Activated T-cell treated with anti-CD3 and anti-CD28 coated beads, Interleukin-2, amount 50 U/mL, for 24 hours (primary cell): ENCODE results near the gene DNAJB1.
A peak's percentile ranks its signal among the peaks of the same experiment; 100 is the strongest.
"Not testable (repeated sequence)": the region's sequence is repeated elsewhere in the genome, so short reads cannot be mapped to it uniquely, and the experiment has no call there.

Source experiments
- DNase-seq: peaks from one replicate; pipeline ENCODE4 v3.0.0-alpha.2; 2020
- H3K27ac Mint-ChIP-seq: 2 replicates; pipeline ENCODE4 v1.8.0; 2020; ENCODE audit warnings: mild to moderate bottlenecking, mixed read lengths
- H3K27me3 Mint-ChIP-seq: 2 replicates; pipeline ENCODE4 v1.8.0; 2020; ENCODE audit warnings: mixed read lengths
- H3K36me3 Mint-ChIP-seq: 2 replicates; pipeline ENCODE4 v1.8.0; 2020; ENCODE audit warnings: low read depth, mixed read lengths
- H3K4me1 Mint-ChIP-seq: 2 replicates; pipeline ENCODE4 v1.8.0; 2020; ENCODE audit warnings: low read depth, mixed read lengths
- H3K4me3 Mint-ChIP-seq: 2 replicates; pipeline ENCODE4 v1.8.0; 2020; ENCODE audit warnings: mild to moderate bottlenecking, moderate library complexity, mixed read lengths
- H3K9me3 Mint-ChIP-seq: 2 replicates; pipeline ENCODE4 v1.8.0; 2020; ENCODE audit warnings: mixed read lengths

The DNAJB1 gene

GRCh38 chr19:14517840-14518505, at the start of gene DNAJB1:
TSS of gene DNAJB1 (minus strand) at chr19:14518397. CDS start at chr19:14518349, 48 bp downstream.
- Mint-ChIP-seq H3K4me1 (peaks cover 66% of the 10 kb centered on the region), H3K4me3 (peak within 1 kb of the TSS; percentile 88), H3K36me3 (peaks cover 48% of the 10 kb centered on the region), H3K9me3 (no peaks in the 10 kb centered on the region), H3K27ac (peak within 1 kb of the TSS; percentile 99), H3K27me3 (no peaks in the 10 kb centered on the region)
- DNase-seq = no peak

DNA sequence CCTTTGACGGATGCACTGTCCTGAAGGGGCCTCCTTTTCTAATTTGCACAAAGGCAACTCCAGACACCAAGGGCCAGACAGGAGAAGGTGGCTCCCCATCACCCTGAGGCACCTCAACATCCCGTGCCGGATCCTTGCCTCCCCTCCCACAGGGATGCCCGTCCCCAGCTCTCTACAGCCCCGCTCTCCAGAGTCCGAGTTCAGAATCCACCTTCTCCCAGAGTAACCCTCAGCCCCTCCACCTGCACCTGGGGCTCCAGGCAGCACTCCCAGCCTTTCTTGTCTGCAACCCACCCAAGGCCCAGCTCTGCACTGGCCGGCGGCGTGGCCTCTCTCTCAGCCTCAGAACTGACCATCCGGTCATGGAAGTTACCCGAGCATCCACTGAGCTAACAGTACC, 48.9 kb upstream of the DNAJB1 start:
- peak overlapping the region; percentile 67 for H3K27ac Mint-ChIP-seq
- H3K36me3 Mint-ChIP-seq = peaks cover 65% of the 10 kb centered on the region
- no peaks in the 10 kb centered on the region for H3K9me3 Mint-ChIP-seq
- no peaks in the 10 kb centered on the region for H3K27me3 Mint-ChIP-seq
- H3K4me3 Mint-ChIP-seq = no peak overlapping the region
- peaks cover 43% of the 10 kb centered on the region for H3K4me1 Mint-ChIP-seq
- no peak for DNase-seq

GRCh38 chr19:14566712-14567077, 48.5 kb upstream of the DNAJB1 start:
- no peak for DNase-seq
- peaks cover 64% of the 10 kb centered on the region for H3K36me3 Mint-ChIP-seq
- H3K27me3 Mint-ChIP-seq = no peaks in the 10 kb centered on the region
- H3K4me1 Mint-ChIP-seq = peaks cover 44% of the 10 kb centered on the region
- no peaks in the 10 kb centered on the region for H3K9me3 Mint-ChIP-seq
- H3K27ac Mint-ChIP-seq = no peak overlapping the region
- no peak overlapping the region for H3K4me3 Mint-ChIP-seq

DNA sequence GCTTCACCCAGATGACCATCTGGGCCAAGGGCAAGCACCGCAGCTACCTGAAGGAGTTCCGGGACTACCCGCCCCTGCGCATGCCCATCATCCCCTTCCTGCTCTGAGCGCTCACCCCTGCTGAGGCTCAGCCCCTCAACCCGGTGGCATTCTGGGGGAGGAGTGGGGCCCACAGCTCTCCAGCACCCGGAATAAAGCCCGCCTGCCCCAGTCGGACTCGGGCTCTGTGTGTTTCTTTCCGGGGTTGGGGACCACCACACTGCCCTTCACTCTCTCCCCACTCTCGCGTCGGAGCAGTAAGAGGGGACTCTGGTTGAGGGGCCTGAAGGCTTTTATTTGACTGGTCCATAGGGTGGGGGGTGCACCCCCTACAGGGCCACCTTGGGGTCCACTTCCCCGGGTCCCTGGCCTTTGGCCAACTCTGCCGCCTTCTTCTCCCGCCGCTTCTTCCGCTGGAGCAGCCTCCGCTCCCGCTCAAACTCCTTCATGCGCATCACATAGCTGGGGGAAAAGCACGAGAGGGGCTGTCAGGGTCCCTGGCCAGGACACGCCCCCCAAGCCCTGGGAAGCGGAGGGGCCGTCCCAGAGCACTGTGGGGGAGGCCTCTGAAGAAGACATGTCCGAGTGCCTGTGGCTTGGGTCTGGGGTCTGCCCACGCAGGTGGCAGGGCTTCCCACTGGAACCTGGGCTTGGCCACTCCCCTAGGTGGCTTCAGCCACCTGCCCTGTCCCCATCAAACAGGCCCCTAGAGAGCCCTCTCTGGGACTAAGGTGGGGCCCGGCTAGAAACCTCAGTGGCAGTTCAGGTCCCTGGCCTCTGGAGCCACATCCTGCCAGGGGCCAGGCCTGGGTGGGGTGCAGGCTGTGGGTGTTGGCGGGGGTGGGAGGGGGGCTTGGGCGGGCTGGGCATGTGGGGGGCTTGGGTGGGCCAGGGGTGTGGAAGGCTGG, 47.8 kb upstream of the DNAJB1 start:
- H3K36me3 Mint-ChIP-seq = peaks cover 59% of the 10 kb centered on the region
- no peak overlapping the region for H3K27ac Mint-ChIP-seq
- no peaks in the 10 kb centered on the region for H3K27me3 Mint-ChIP-seq
- H3K9me3 Mint-ChIP-seq = no peaks in the 10 kb centered on the region
- peaks cover 45% of the 10 kb centered on the region for H3K4me1 Mint-ChIP-seq
- DNase-seq = no peak
- no peak overlapping the region for H3K4me3 Mint-ChIP-seq

- no peak for DNase-seq
- H3K36me3 Mint-ChIP-seq = peaks cover 55% of the 10 kb centered on the region
- no peaks in the 10 kb centered on the region for H3K9me3 Mint-ChIP-seq
- no peaks in the 10 kb centered on the region for H3K27me3 Mint-ChIP-seq
- H3K4me3 Mint-ChIP-seq = no peak overlapping the region
- peaks cover 42% of the 10 kb centered on the region for H3K4me1 Mint-ChIP-seq
- peak overlapping the region; percentile 14 for H3K27ac Mint-ChIP-seq
Observed at GRCh38 chr19:14565298-14565679, 47.1 kb upstream of the DNAJB1 start.

GRCh38 chr19:14564652-14565297, 46.6 kb upstream of the DNAJB1 start:
- not testable (repeated sequence) for H3K4me3 Mint-ChIP-seq, H3K27me3 Mint-ChIP-seq, DNase-seq, H3K9me3 Mint-ChIP-seq
- Mint-ChIP-seq H3K4me1 (peaks cover 42% of the 10 kb centered on the region), H3K27ac (peak overlapping the region; percentile 14), H3K36me3 (peaks cover 54% of the 10 kb centered on the region)

DNA sequence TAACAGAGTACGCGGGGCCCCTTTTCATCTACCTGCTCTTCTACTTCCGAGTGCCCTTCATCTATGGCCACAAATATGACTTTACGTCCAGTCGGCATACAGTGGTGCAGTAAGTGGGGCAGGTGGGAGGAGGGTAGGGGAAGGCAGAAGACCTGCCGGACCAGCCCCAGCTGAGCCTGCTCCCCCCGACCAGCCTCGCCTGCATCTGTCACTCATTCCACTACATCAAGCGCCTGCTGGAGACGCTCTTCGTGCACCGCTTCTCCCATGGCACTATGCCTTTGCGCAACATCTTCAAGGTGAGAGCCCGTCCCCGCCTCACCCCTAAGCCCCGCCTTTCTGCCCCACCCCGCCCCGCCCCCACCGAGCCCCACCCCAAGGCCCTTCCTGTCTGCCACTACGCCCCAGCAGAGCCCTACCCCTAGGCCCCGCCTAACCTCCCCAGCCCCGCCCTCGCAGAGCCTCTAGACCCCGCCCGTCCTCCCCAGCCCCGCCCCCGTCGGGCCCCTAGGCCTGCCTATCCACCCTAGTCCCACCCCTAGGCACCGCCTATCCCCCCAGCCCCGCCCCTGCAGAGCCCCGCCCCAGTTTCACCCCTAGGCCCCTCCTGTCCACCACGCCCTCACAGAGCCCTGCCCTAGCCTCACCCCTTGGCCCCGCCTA, 45.9 kb upstream of the DNAJB1 start:
- Mint-ChIP-seq H3K9me3 (no peaks in the 10 kb centered on the region), H3K27me3 (no peaks in the 10 kb centered on the region), H3K27ac (peak overlapping the region; percentile 82), H3K4me3 (no peak overlapping the region), H3K4me1 (peaks cover 36% of the 10 kb centered on the region), H3K36me3 (peaks cover 51% of the 10 kb centered on the region)
- peak; percentile 63 for DNase-seq

- H3K27me3 Mint-ChIP-seq = no peaks in the 10 kb centered on the region
- peak overlapping the region; percentile 82 for H3K27ac Mint-ChIP-seq
- DNase-seq = no peak
- H3K9me3 Mint-ChIP-seq = no peaks in the 10 kb centered on the region
- H3K4me3 Mint-ChIP-seq = no peak overlapping the region
- peaks cover 33% of the 10 kb centered on the region for H3K4me1 Mint-ChIP-seq
- H3K36me3 Mint-ChIP-seq = peaks cover 47% of the 10 kb centered on the region
Observed at GRCh38 chr19:14563590-14563926, 45.4 kb upstream of the DNAJB1 start.

DNA sequence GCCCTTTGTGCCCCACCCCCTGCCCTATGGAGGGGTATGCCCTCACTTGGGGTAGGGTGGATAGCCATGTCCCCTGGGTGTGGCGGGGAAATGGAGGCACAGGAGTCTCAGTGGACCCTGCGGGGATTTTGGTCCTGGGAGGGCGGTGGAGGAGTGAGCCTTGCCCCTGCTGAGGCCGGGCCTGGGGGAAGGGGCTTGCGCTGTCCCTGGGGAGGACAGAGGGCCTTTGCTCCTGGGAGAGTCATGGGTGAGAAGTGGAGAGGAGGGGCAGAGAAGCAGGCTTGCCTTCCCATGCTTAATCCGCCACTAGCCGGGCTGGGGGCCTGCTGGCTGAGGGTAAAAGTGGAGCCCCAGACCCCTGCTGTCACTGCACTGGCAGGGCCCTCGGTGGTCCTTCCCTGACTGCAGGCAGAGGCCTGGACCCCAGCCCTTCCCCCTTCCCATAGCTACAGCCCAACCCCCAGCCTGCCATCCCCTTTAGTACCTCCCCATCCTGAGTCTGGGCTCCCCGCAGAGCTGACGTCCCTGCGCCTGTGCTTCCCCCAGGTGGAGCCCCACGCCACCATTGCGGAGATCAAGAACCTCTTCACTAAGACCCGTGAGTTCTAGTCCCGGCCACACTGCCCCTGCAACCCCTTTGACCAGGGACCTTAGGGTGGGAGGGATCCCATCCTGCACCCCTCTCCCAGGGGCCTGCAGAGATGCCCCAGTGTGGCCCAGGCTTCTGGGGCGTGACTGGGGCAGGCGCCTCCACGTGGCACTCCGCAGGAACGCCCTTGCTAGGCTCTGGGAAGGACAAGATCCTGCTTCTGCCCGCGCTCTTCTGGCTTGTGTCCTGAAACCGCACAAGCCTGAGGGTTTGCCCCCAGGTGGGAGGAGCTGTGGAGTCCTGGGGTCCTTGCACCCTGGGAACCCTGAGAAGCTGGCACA, 44.7 kb upstream of the DNAJB1 start:
- Mint-ChIP-seq H3K4me3 (no peak overlapping the region), H3K9me3 (no peaks in the 10 kb centered on the region), H3K36me3 (peaks cover 44% of the 10 kb centered on the region), H3K27ac (peak overlapping the region; percentile 68), H3K4me1 (peaks cover 35% of the 10 kb centered on the region), H3K27me3 (no peaks in the 10 kb centered on the region)
- DNase-seq = no peak

- Mint-ChIP-seq H3K36me3 (peaks cover 35% of the 10 kb centered on the region), H3K9me3 (no peaks in the 10 kb centered on the region), H3K4me1 (peaks cover 28% of the 10 kb centered on the region), H3K4me3 (no peak overlapping the region), H3K27ac (peak overlapping the region; percentile 61), H3K27me3 (no peaks in the 10 kb centered on the region)
- no peak for DNase-seq
Observed at GRCh38 chr19:14561847-14562351, 43.7 kb upstream of the DNAJB1 start.

DNA sequence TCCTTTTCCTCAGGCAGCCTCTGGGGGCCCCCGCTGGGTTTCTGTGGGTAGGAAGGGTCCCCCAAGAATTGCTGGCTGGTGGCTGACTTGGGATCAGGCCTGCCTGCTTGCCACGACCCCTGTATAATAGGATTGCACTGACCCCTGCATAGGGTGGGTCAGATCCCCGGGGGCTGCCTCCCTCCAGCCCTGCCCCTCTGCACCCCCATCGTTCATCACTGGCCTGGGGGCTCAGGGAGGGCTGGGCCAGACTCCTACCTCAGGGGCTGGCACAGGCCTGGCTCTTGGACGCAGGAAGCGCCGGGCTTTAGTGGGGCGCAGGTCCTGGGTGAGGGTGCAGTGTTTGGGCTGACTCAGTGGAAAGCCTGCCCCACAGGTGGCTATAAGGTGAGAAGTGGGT, 43.1 kb upstream of the DNAJB1 start:
- Mint-ChIP-seq H3K27me3 (no peaks in the 10 kb centered on the region), H3K4me3 (no peak overlapping the region), H3K9me3 (no peaks in the 10 kb centered on the region), H3K36me3 (peaks cover 31% of the 10 kb centered on the region), H3K27ac (no peak overlapping the region), H3K4me1 (peaks cover 34% of the 10 kb centered on the region)
- no peak for DNase-seq

DNA sequence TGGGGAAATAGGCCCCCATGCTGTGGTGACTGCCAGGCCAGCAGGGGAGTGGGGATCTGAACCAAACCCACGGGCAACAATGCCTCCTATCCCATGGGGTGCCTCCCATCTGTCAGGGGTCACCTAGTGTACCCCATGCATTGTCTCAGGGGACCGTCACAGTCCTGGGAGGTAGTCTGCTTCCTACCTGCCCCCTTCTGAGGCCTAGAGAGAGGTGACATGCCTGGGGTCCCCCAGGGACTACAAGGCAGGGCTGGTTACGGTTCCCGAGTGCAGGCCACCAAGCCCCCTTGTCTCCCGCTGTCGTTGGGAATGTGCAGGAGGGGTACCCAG, 42.5 kb upstream of the DNAJB1 start:
- Mint-ChIP-seq H3K4me1 (peaks cover 39% of the 10 kb centered on the region), H3K4me3 (no peak overlapping the region), H3K27ac (peak overlapping the region; percentile 89), H3K27me3 (no peaks in the 10 kb centered on the region), H3K36me3 (peaks cover 26% of the 10 kb centered on the region), H3K9me3 (no peaks in the 10 kb centered on the region)
- no peak for DNase-seq

- Mint-ChIP-seq H3K27ac (peak overlapping the region; percentile 89), H3K27me3 (no peaks in the 10 kb centered on the region)
Observed at GRCh38 chr19:14559916-14560775, 41.9 kb upstream of the DNAJB1 start.

More at GRCh38 chr19:14559916-14560775, 41.9 kb upstream of the DNAJB1 start:
- peaks cover 41% of the 10 kb centered on the region for H3K4me1 Mint-ChIP-seq
- peaks cover 20% of the 10 kb centered on the region for H3K36me3 Mint-ChIP-seq
- no peak for DNase-seq
- H3K9me3 Mint-ChIP-seq = no peaks in the 10 kb centered on the region
- no peak overlapping the region for H3K4me3 Mint-ChIP-seq
